Naive thymus-derived CD4-positive, alpha-beta T cell (primary cell): ENCODE data around the gene FLRT3. TPM values are rescaled to one million over a fixed set of nuclear protein-coding genes. Genes with fewer than 3 reads are reported as not detected.

Experiments
- ATAC-seq: fragments of 150-1000 bp; cut with Tn5 transposase; 2 replicates; pipeline ENCODE4 v1.10.0; 2021; ENCODE audit warnings: mild to moderate bottlenecking, moderate library complexity
- CTCF ChIA-PET: fragments of 350-600 bp; sonication (Branson Sonifier 250); formaldehyde crosslinking; loops from one replicate; lab custom pipeline; 2021; ENCODE audit warnings: antibody characterized with exemption; lab: Charles Lee
- POLR2A ChIA-PET: fragments of 350-600 bp; sonication (Branson Sonifier 250); formaldehyde crosslinking; loops from one replicate; lab custom pipeline; 2021; ENCODE audit warnings: antibody characterized with exemption, inconsistent platforms; lab: Charles Lee
- DNase-seq, 9 donors: peaks; one replicate each; pipeline versions ENCODE4 v3.0.0 to v3.0.0-alpha.2; 2020 to 2022; ENCODE audit warnings: mixed read lengths in 1 of 9
- H3K27ac ChIP-seq: one replicate; pipeline ENCODE4 v1.7.0; 2013; ENCODE audit warnings: mild to moderate bottlenecking, low read depth, low read length, moderate library complexity
- H3K27me3 ChIP-seq, 2 donors: one replicate each; pipeline ENCODE4 v1.7.0; 2013; ENCODE audit warnings: low read length in 2 of 2, mild to moderate bottlenecking in 2 of 2, moderate library complexity in 2 of 2; ENCODE audit not compliant: control insufficient read depth in 2 of 2, insufficient read depth in 2 of 2
- H3K36me3 ChIP-seq, 3 experiments: 1 replicate in 2 of 3; 2 replicates in 1 of 3; pipeline ENCODE4 v1.7.0; 2013; ENCODE audit warnings: low read length in 3 of 3, mild to moderate bottlenecking in 3 of 3, moderate library complexity in 1 of 3; ENCODE audit not compliant: insufficient read depth in 3 of 3, control insufficient read depth in 2 of 3
- H3K4me1 ChIP-seq, 2 donors: one replicate each; pipeline ENCODE4 v1.7.0; 2013; ENCODE audit warnings: low read length in 2 of 2, mild to moderate bottlenecking in 2 of 2, moderate library complexity in 1 of 2; ENCODE audit not compliant: control insufficient read depth in 2 of 2, insufficient read depth in 2 of 2
- H3K4me3 ChIP-seq: 2 replicates; pipeline ENCODE4 v1.7.0; 2013; ENCODE audit warnings: mild to moderate bottlenecking, low read length
- H3K9me3 ChIP-seq, 3 experiments: 1 replicate in 2 of 3; 2 replicates in 1 of 3; pipeline ENCODE4 v1.7.0; 2013; ENCODE audit warnings: low read length in 3 of 3; ENCODE audit not compliant: control insufficient read depth in 2 of 3
- H3K27ac Mint-ChIP-seq, 9 donors: one replicate each; pipeline ENCODE4 v1.8.0; 2020 to 2022; ENCODE audit warnings: mixed read lengths in 9 of 9, mild to moderate bottlenecking in 8 of 9, moderate library complexity in 5 of 9, inconsistent platforms in 2 of 9
- H3K27me3 Mint-ChIP-seq, 5 donors: one replicate each; pipeline ENCODE4 v1.8.0; 2021 to 2022; ENCODE audit warnings: mixed read lengths in 5 of 5, mild to moderate bottlenecking in 1 of 5
- H3K36me3 Mint-ChIP-seq, 5 donors: one replicate each; pipeline ENCODE4 v1.8.0; 2020 to 2022; ENCODE audit warnings: mixed read lengths in 5 of 5, mild to moderate bottlenecking in 3 of 5, inconsistent platforms in 1 of 5
- H3K4me1 Mint-ChIP-seq, 7 donors: one replicate each; pipeline ENCODE4 v1.8.0; 2020 to 2022; ENCODE audit warnings: mixed read lengths in 7 of 7, mild to moderate bottlenecking in 3 of 7, inconsistent platforms in 1 of 7
- H3K4me3 Mint-ChIP-seq, 10 donors: one replicate each; pipeline ENCODE4 v1.8.0; 2020 to 2022; ENCODE audit warnings: mild to moderate bottlenecking in 10 of 10, mixed read lengths in 10 of 10, moderate library complexity in 6 of 10, inconsistent platforms in 2 of 10
- H3K9me3 Mint-ChIP-seq, 11 donors: one replicate each; pipeline ENCODE4 v1.8.0; 2020 to 2022; ENCODE audit warnings: mixed read lengths in 11 of 11, mild to moderate bottlenecking in 4 of 11, inconsistent platforms in 1 of 11, moderate library complexity in 1 of 11
- intact Hi-C, 2 donors: fragments of 100-400 bp; cut with micrococcal nuclease; formaldehyde crosslinking; loops; one replicate each; pipeline ENCODE4 v1.15.1; 2023
- polyA plus RNA-seq, 2 donors: library from polyadenylated mRNA; unstranded; fragments of 300-500 nt; fragmentation: Illumina TruSeq; gene quantifications; one replicate each; pipeline ENCODE4 v1.2.3, GENCODE V29; 2021
- total RNA-seq, 6 experiments: library from RNA in 5 of 6; stranded (reverse) in 5 of 6; gene quantifications; 1 replicate in 5 of 6; 2 replicates in 1 of 6; pipeline ENCODE4 v1.2.3 and lab custom pipeline; 2021 to 2026

Gene FLRT3
- total and polyA plus RNA-seq, 7 experiments from 2014 or later, result not detected

GRCh38 chr20:14375416-14375985 lies 38.1 kb upstream of the FLRT3 start:
- ATAC-seq (no peak), DNase-seq (no peak)
- Histone ChIP-seq H3K27ac (no peak overlapping the region), H3K9me3 (no peaks in the 10 kb centered on the region), H3K27me3 (no peaks in the 10 kb centered on the region), H3K4me3 (no peak overlapping the region), H3K4me1 (no peaks in the 10 kb centered on the region), H3K36me3 (no peaks in the 10 kb centered on the region)
- CTCF ChIA-PET, result interaction anchor here (0.7 kb wide), 1 partner anchor 920 kb away, joined by 3 read pairs; no protein-coding TSS in a partner anchor
- H3K4me3 Mint-ChIP-seq, result no peak overlapping the region
- H3K4me1 Mint-ChIP-seq, result no peaks in the 10 kb centered on the region
- POLR2A ChIA-PET, result no interaction called here
- no peaks in the 10 kb centered on the region for H3K36me3 Mint-ChIP-seq
- no peak overlapping the region for H3K27ac Mint-ChIP-seq
- intact Hi-C loops, result no loop called here
- H3K27me3 Mint-ChIP-seq, result no peaks in the 10 kb centered on the region
- peaks cover 0 to 16% (median 4%) of the 10 kb centered on the region in 11 donors for H3K9me3 Mint-ChIP-seq

- Mint-ChIP-seq H3K27ac (no peak overlapping the region), H3K9me3 (peaks cover 0 to 16% (median 2%) of the 10 kb centered on the region in 11 donors), H3K27me3 (no peaks in the 10 kb centered on the region), H3K4me3 (no peak overlapping the region), H3K36me3 (no peaks in the 10 kb centered on the region), H3K4me1 (no peaks in the 10 kb centered on the region)
- intact Hi-C loops, result no loop called here
- Histone ChIP-seq H3K27ac (no peak overlapping the region), H3K9me3 (no peaks in the 10 kb centered on the region), H3K4me1 (no peaks in the 10 kb centered on the region), H3K27me3 (no peaks in the 10 kb centered on the region), H3K4me3 (no peak overlapping the region), H3K36me3 (no peaks in the 10 kb centered on the region)
- POLR2A ChIA-PET, result no interaction called here
- DNase-seq (no peak), ATAC-seq (no peak)
- CTCF ChIA-PET, result no interaction called here
Measured at GRCh38 chr20:14374196-14374595, 36.8 kb upstream of the FLRT3 start.

- POLR2A ChIA-PET, result no interaction called here
- H3K9me3 ChIP-seq, result peaks cover 0 to 3% (median 0%) of the 10 kb centered on the region in 3 experiments
- no peak overlapping the region for H3K4me3 Mint-ChIP-seq
- intact Hi-C loops, result no loop called here
- peaks cover 2 to 34% (median 8%) of the 10 kb centered on the region in 11 donors for H3K9me3 Mint-ChIP-seq
- no peak overlapping the region for H3K4me3 ChIP-seq
- no peaks in the 10 kb centered on the region for H3K36me3 Mint-ChIP-seq
- DNase-seq (no peak), ATAC-seq (no peak)
- H3K36me3 ChIP-seq, result no peaks in the 10 kb centered on the region
- H3K27ac Mint-ChIP-seq, result no peak overlapping the region
- CTCF ChIA-PET, result no interaction called here
- no peaks in the 10 kb centered on the region for H3K27me3 ChIP-seq
- H3K27me3 Mint-ChIP-seq, result no peaks in the 10 kb centered on the region
- no peaks in the 10 kb centered on the region for H3K4me1 ChIP-seq
- H3K4me1 Mint-ChIP-seq, result no peaks in the 10 kb centered on the region
- no peak overlapping the region for H3K27ac ChIP-seq
Measured at GRCh38 chr20:14361509-14362345, 24.3 kb upstream of the FLRT3 start.

- H3K4me3 ChIP-seq, result no peak overlapping the region
- H3K27me3 Mint-ChIP-seq, result no peaks in the 10 kb centered on the region
- H3K27me3 ChIP-seq, result no peaks in the 10 kb centered on the region
- H3K36me3 ChIP-seq, result no peaks in the 10 kb centered on the region
- no peak overlapping the region for H3K27ac ChIP-seq
- intact Hi-C loops, result no loop called here
- ChIA-PET POLR2A (no interaction called here), CTCF (no interaction called here)
- H3K9me3 Mint-ChIP-seq, result peaks cover 0 to 27% (median 5%) of the 10 kb centered on the region in 11 donors
- no peaks in the 10 kb centered on the region for H3K4me1 ChIP-seq
- H3K36me3 Mint-ChIP-seq, result no peaks in the 10 kb centered on the region
- DNase-seq (no peak), ATAC-seq (no peak)
- H3K27ac Mint-ChIP-seq, result no peak overlapping the region
- peaks cover 0 to 4% (median 0%) of the 10 kb centered on the region in 3 experiments for H3K9me3 ChIP-seq
- H3K4me1 Mint-ChIP-seq, result no peaks in the 10 kb centered on the region
- H3K4me3 Mint-ChIP-seq, result no peak overlapping the region
Measured at GRCh38 chr20:14360416-14360815, 23.0 kb upstream of the FLRT3 start.

- H3K36me3 Mint-ChIP-seq, result no peaks in the 10 kb centered on the region
- peaks cover 0 to 4% (median 0%) of the 10 kb centered on the region in 3 experiments for H3K9me3 ChIP-seq
- ATAC-seq, result no peak
- intact Hi-C loops, result no loop called here
- no peaks in the 10 kb centered on the region for H3K4me1 ChIP-seq
- no peak overlapping the region for H3K27ac ChIP-seq
- no peaks in the 10 kb centered on the region for H3K4me1 Mint-ChIP-seq
- H3K27ac Mint-ChIP-seq, result no peak overlapping the region
- H3K4me3 Mint-ChIP-seq, result no peak overlapping the region
- no peak for DNase-seq
- H3K4me3 ChIP-seq, result no peak overlapping the region
- H3K27me3 ChIP-seq, result no peaks in the 10 kb centered on the region
- ChIA-PET POLR2A (no interaction called here), CTCF (no interaction called here)
- H3K27me3 Mint-ChIP-seq, result no peaks in the 10 kb centered on the region
- peaks cover 0 to 7% (median 4%) of the 10 kb centered on the region in 11 donors for H3K9me3 Mint-ChIP-seq
- no peaks in the 10 kb centered on the region for H3K36me3 ChIP-seq
Measured at GRCh38 chr20:14355791-14356190, 18.4 kb upstream of the FLRT3 start.

- Histone ChIP-seq H3K4me1 (no peaks in the 10 kb centered on the region), H3K27ac (no peak overlapping the region), H3K9me3 (no peaks in the 10 kb centered on the region), H3K36me3 (no peaks in the 10 kb centered on the region), H3K27me3 (no peaks in the 10 kb centered on the region), H3K4me3 (no peak overlapping the region)
- H3K9me3 Mint-ChIP-seq, result peaks cover 2 to 30% (median 6%) of the 10 kb centered on the region in 11 donors
- DNase-seq, result no peak
- intact Hi-C loops, result no loop called here
- no peaks in the 10 kb centered on the region for H3K27me3 Mint-ChIP-seq
- CTCF ChIA-PET, result interaction anchor here (0.7 kb wide), 1 partner anchor 9 kb away, joined by 6 read pairs; no protein-coding TSS in a partner anchor
- no peak overlapping the region for H3K4me3 Mint-ChIP-seq
- POLR2A ChIA-PET, result no interaction called here
- no peak overlapping the region for H3K27ac Mint-ChIP-seq
- no peak for ATAC-seq
- H3K36me3 Mint-ChIP-seq, result no peaks in the 10 kb centered on the region
- no peaks in the 10 kb centered on the region for H3K4me1 Mint-ChIP-seq
Measured at GRCh38 chr20:14344746-14345145, 7.3 kb upstream of the FLRT3 start.
